Activated CD4-positive, CD25-positive, alpha-beta regulatory T cell (primary cell): ENCODE data around the gene GAPVD1.
"Not testable (repeated sequence)": the region's sequence is repeated elsewhere in the genome, so short reads cannot be mapped to it uniquely, and the experiment has no call there.

Experiments used
- DNase-seq, 4 experiments: peaks; one replicate each; lab custom pipeline; 2025; lab: John Stamatoyannopoulos, UW

GAPVD1 gene

GRCh38 chr9:125261501-125262293 is at the start of gene GAPVD1:
GAPVD1 (plus strand) TSS chr9:125261826; CDS start chr9:125298922, 37,096 bp downstream.
- DNase-seq: peak; percentile 77 to 84 (median 78)

GRCh38 chr9:125214186-125214585 is 47.4 kb upstream of the GAPVD1 start:
- no peak for DNase-seq

- no peak for DNase-seq
Observed at GRCh38 chr9:125218621-125219020, 43.0 kb upstream of the GAPVD1 start.

GRCh38 chr9:125224858-125225257 is 36.8 kb upstream of the GAPVD1 start:
- DNase-seq: not testable (repeated sequence)

- DNase-seq: no peak
Observed at GRCh38 chr9:125227761-125228160, 33.9 kb upstream of the GAPVD1 start.

- no peak for DNase-seq
Observed at GRCh38 chr9:125233678-125234077, 27.9 kb upstream of the GAPVD1 start.

GRCh38 chr9:125234099-125234498 is 27.5 kb upstream of the GAPVD1 start:
- not testable (repeated sequence) for DNase-seq

GRCh38 chr9:125235804-125236519 is 25.7 kb upstream of the GAPVD1 start:
- no peak for DNase-seq

- DNase-seq: not testable (repeated sequence)
Observed at GRCh38 chr9:125236520-125237159, 25.0 kb upstream of the GAPVD1 start.

GRCh38 chr9:125238127-125238914 is 23.3 kb upstream of the GAPVD1 start:
- DNase-seq: no peak

- DNase-seq: no peak
Observed at GRCh38 chr9:125238915-125239446, 22.6 kb upstream of the GAPVD1 start.

GRCh38 chr9:125239631-125240597 is 21.7 kb upstream of the GAPVD1 start:
- DNase-seq: no peak

- DNase-seq: peak in 2 of 4 experiments; percentile 6 to 33
Observed at GRCh38 chr9:125240649-125240999, 21.0 kb upstream of the GAPVD1 start.

- DNase-seq: peak; percentile 98 to 99 (median 98)
Observed at GRCh38 chr9:125241000-125241862, 20.4 kb upstream of the GAPVD1 start, which contains the start of gene HSPA5. HSPA5 (minus strand) TSS chr9:125241343; CDS start chr9:125241126, 217 bp downstream.

- peak in 3 of 4 experiments; percentile 4 to 28 (median 24) for DNase-seq
Observed at GRCh38 chr9:125241863-125242739, 19.5 kb upstream of the GAPVD1 start.

- DNase-seq: no peak
Observed at GRCh38 chr9:125243792-125244260, 17.8 kb upstream of the GAPVD1 start.

GRCh38 chr9:125246261-125246667 is 15.4 kb upstream of the GAPVD1 start:
- DNase-seq: no peak

GRCh38 chr9:125254231-125254630 is 7.4 kb upstream of the GAPVD1 start:
- DNase-seq: no peak
